ENCODE results near the gene TBXAS1. TPM values are rescaled to one million over a fixed set of nuclear protein-coding genes. Genes with fewer than 3 reads are reported as not detected.

Gene TBXAS1
- total and polyA plus RNA-seq, 4 donors, result 4.1 to 22.4 (median 12.2) TPM

DNA sequence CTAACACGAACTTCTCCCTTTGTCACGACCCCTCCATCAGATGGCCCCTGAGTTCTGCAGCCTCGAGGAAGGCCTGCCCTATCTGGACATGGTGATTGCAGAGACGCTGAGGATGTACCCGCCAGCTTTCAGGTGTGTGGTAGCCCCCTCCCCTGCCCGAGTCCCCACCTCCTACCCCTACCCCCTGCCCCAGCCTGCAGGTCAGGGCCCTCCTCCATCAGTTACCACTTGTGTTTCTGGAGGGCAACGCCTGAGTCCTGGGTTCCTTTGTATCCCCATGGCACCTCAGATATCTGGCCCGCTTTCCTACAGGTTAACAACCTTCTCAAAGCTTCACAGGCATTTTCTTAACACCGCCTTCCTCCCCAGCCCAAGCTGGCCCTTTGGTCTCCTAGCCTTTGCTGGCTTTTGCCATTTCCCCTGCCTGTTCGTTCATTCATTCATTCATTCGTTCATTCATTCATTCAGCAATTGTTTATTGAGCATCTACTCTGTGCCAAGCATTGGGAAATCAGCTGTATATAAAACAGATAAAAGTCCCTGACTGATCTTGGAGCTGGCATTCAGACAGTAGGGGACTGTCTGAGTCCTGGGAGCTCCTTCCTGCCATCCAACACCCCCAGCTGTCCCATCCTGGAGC, 178.1 kb downstream of the TBXAS1 start:
- H3K36me3 ChIP-seq (ENCODE audit: control insufficient read depth in 4 of 4, insufficient read depth in 3 of 4, low read depth in 1 of 4, low read length in 3 of 4), result no peaks in the 10 kb centered on the region
- H3K4me3 ChIP-seq (ENCODE audit: low read depth in 1 of 3, low read length in 3 of 3), result no peak overlapping the region
- peaks cover 3 to 8% (median 6%) of the 10 kb centered on the region in 4 donors for H3K4me1 ChIP-seq (ENCODE audit: control insufficient read depth in 4 of 4, insufficient read depth in 4 of 4, low read length in 3 of 4)
- no peaks in the 10 kb centered on the region for H3K9me3 ChIP-seq (ENCODE audit: control insufficient read depth in 4 of 4, low read length in 3 of 4)
- no peak overlapping the region for H3K27ac ChIP-seq (ENCODE audit: low read depth in 1 of 2, low read length in 2 of 2)
- H3K27me3 ChIP-seq (ENCODE audit: control insufficient read depth in 4 of 4, insufficient read depth in 4 of 4, low read length in 3 of 4), result no peaks in the 10 kb centered on the region
- TF ChIP-seq HNF4G (IDR thresholded peaks at IDR 0.05), result no peak
- TF ChIP-seq, protein P1, sequence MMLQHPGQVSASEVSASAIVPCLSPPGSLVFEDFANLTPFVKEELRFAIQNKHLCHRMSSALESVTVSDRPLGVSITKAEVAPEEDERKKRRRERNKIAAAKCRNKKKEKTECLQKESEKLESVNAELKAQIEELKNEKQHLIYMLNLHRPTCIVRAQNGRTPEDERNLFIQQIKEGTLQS (IDR thresholded peaks at IDR 0.05), result no peak
- TF ChIP-seq TAF1 (conservative IDR thresholded peaks at IDR 0.05), result no peak
- no peak for TF ChIP-seq NR2F2 (IDR thresholded peaks at IDR 0.05)
- TF ChIP-seq, protein P2, sequence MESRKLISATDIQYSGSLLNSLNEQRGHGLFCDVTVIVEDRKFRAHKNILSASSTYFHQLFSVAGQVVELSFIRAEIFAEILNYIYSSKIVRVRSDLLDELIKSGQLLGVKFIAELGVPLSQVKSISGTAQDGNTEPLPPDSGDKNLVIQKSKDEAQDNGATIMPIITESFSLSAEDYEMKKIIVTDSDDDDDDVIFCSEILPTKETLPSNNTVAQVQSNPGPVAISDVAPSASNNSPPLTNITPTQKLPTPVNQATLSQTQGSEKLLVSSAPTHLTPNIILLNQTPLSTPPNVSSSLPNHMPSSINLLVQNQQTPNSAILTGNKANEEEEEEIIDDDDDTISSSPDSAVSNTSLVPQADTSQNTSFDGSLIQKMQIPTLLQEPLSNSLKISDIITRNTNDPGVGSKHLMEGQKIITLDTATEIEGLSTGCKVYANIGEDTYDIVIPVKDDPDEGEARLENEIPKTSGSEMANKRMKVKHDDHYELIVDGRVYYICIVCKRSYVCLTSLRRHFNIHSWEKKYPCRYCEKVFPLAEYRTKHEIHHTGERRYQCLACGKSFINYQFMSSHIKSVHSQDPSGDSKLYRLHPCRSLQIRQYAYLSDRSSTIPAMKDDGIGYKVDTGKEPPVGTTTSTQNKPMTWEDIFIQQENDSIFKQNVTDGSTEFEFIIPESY (IDR thresholded peaks at IDR 0.05), result no peak
- TF ChIP-seq, protein P3, sequence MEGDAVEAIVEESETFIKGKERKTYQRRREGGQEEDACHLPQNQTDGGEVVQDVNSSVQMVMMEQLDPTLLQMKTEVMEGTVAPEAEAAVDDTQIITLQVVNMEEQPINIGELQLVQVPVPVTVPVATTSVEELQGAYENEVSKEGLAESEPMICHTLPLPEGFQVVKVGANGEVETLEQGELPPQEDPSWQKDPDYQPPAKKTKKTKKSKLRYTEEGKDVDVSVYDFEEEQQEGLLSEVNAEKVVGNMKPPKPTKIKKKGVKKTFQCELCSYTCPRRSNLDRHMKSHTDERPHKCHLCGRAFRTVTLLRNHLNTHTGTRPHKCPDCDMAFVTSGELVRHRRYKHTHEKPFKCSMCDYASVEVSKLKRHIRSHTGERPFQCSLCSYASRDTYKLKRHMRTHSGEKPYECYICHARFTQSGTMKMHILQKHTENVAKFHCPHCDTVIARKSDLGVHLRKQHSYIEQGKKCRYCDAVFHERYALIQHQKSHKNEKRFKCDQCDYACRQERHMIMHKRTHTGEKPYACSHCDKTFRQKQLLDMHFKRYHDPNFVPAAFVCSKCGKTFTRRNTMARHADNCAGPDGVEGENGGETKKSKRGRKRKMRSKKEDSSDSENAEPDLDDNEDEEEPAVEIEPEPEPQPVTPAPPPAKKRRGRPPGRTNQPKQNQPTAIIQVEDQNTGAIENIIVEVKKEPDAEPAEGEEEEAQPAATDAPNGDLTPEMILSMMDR (IDR thresholded peaks at IDR 0.05; ENCODE audit: low read depth, low read length, missing input control), result no peak
- no peak for TF ChIP-seq EGR1 (IDR thresholded peaks at IDR 0.05; ENCODE audit: low read depth in 2 of 2)
- TF ChIP-seq, protein P4, sequence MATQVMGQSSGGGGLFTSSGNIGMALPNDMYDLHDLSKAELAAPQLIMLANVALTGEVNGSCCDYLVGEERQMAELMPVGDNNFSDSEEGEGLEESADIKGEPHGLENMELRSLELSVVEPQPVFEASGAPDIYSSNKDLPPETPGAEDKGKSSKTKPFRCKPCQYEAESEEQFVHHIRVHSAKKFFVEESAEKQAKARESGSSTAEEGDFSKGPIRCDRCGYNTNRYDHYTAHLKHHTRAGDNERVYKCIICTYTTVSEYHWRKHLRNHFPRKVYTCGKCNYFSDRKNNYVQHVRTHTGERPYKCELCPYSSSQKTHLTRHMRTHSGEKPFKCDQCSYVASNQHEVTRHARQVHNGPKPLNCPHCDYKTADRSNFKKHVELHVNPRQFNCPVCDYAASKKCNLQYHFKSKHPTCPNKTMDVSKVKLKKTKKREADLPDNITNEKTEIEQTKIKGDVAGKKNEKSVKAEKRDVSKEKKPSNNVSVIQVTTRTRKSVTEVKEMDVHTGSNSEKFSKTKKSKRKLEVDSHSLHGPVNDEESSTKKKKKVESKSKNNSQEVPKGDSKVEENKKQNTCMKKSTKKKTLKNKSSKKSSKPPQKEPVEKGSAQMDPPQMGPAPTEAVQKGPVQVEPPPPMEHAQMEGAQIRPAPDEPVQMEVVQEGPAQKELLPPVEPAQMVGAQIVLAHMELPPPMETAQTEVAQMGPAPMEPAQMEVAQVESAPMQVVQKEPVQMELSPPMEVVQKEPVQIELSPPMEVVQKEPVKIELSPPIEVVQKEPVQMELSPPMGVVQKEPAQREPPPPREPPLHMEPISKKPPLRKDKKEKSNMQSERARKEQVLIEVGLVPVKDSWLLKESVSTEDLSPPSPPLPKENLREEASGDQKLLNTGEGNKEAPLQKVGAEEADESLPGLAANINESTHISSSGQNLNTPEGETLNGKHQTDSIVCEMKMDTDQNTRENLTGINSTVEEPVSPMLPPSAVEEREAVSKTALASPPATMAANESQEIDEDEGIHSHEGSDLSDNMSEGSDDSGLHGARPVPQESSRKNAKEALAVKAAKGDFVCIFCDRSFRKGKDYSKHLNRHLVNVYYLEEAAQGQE (IDR thresholded peaks at IDR 0.05), result no peak
- no peak for TF ChIP-seq YY1 (IDR thresholded peaks at IDR 0.05)
- TF ChIP-seq RAD21 (IDR thresholded peaks at IDR 0.05), result no peak
- H3K9ac ChIP-seq (ENCODE audit: low read depth in 1 of 2, low read length in 2 of 2), result no peak overlapping the region
- WGBS, result 89% methylated on average over 11 of the region's 11 CpGs
- DNase-seq (ENCODE audit: low spot score), result no peak

DNA sequence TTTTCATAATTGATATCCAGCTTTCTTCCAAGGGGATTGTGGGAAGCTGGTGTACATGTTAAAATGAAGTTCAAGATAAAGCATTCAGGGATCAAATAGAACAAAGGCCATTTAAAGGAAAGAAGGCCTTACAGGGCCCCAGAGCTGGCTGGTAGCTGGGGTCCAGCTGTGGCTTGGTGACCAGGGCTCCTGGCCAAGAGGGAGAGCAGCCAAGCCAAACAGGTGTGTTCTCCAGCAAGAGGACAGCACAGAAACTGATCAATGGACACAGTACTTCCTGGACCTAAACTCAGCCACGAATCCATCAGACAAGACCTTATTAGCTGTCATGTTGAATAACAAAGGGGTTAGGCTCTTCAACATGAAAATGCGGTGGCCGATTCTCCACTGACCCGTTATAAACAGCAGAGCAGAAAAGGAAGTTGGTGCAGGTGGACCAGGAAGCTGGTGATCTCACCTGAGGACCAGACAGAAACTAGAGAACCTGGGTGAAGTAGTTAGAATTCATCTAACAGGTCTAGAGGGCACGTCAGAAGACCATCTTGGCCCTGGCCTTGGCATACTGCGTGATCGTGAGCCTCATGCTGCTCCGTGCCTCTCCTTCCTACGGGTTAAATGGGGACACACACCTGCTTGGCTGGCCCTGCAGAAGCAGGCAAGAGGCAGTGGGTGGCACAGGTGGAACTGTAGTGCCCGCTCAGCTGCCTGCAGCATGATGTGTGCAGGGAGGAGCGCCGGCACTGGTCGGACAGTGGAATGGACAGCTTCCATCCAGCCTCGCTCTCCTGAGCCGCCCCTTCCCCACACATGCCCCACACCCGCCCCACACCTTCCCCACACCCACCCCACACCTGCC, 179.9 kb downstream of the TBXAS1 start:
- no peaks in the 10 kb centered on the region for H3K36me3 ChIP-seq (ENCODE audit: control insufficient read depth in 4 of 4, insufficient read depth in 3 of 4, low read depth in 1 of 4, low read length in 3 of 4)
- 72% methylated on average over 16 of the region's 16 CpGs for whole genome bisulfite sequencing
- DNase-seq (ENCODE audit: low spot score), result no peak
- H3K27me3 ChIP-seq (ENCODE audit: control insufficient read depth in 4 of 4, insufficient read depth in 4 of 4, low read length in 3 of 4), result no peaks in the 10 kb centered on the region
- peak in 1 of 2 donors; percentile 51 for TF ChIP-seq RAD21 (IDR thresholded peaks at IDR 0.05)
- TF ChIP-seq HNF4A (conservative IDR thresholded peaks at IDR 0.05), result peak; percentile 24 to 35
- TF ChIP-seq SP1 (IDR thresholded peaks at IDR 0.05), result no peak
- TF ChIP-seq RXRA (IDR thresholded peaks at IDR 0.05), result peak in 1 of 2 donors; percentile 12
- no peak for TF ChIP-seq HNF4G (IDR thresholded peaks at IDR 0.05)
- no peak overlapping the region for H3K9ac ChIP-seq (ENCODE audit: low read depth in 1 of 2, low read length in 2 of 2)
- H3K27ac ChIP-seq (ENCODE audit: low read depth in 1 of 2, low read length in 2 of 2), result no peak overlapping the region
- no peak overlapping the region for H3K4me3 ChIP-seq (ENCODE audit: low read depth in 1 of 3, low read length in 3 of 3)
- H3K9me3 ChIP-seq (ENCODE audit: control insufficient read depth in 4 of 4, low read length in 3 of 4), result no peaks in the 10 kb centered on the region
- peaks cover 3 to 8% (median 6%) of the 10 kb centered on the region in 4 donors for H3K4me1 ChIP-seq (ENCODE audit: control insufficient read depth in 4 of 4, insufficient read depth in 4 of 4, low read length in 3 of 4)

Measured in liver (tissue), 9 donors.